Measurements from ENCODE around the gene TMEM108.

TMEM108 gene

DNA sequence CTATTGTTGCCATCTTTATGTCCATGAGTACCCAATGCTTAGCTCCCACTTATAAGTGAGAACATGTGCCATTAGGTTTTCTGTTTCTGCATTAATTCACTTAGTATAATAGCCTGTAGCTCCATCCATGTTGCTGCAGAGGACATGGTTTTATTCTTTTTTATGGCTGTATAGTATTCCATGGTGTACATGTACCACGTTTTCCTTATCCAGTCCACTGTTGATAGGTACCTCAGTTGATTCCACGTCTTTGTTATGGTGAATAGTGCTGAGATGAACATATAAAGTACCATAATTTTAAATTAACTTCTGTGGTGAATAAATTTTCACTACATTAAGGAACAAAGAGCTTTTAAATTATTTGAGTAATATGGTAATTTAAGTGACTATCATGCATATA lies 211.3 kb downstream of the TMEM108 start:
- Histone ChIP-seq H3K9me3 (ENCODE audit: low read length) (no peaks in the 10 kb centered on the region), H3K4me2 (ENCODE audit: low read length) (no peak overlapping the region), H2AFZ (ENCODE audit: low read length) (no peak overlapping the region), H3K36me3 (ENCODE audit: insufficient read depth, low read length) (no peaks in the 10 kb centered on the region), H3K4me3 (ENCODE audit: low read depth, low read length, poor library complexity, severe bottlenecking) (no peak overlapping the region), H4K20me1 (ENCODE audit: insufficient read depth, low read length) (no peaks in the 10 kb centered on the region), H3K9me2 (ENCODE audit: low read depth, low read length) (no peaks in the 10 kb centered on the region), H3K79me2 (ENCODE audit: insufficient read depth, low read length) (no peaks in the 10 kb centered on the region), H3K27ac (ENCODE audit: low read depth, low read length, poor library complexity, severe bottlenecking) (no peak overlapping the region), H3K27me3 (ENCODE audit: insufficient read depth, low read length) (no peaks in the 10 kb centered on the region), H3K4me1 (ENCODE audit: insufficient read depth, low read length, severe bottlenecking) (no peaks in the 10 kb centered on the region), H3K9ac (ENCODE audit: low read length) (no peak overlapping the region), H3F3A (ENCODE audit: insufficient read depth, low read length) (no peaks in the 10 kb centered on the region)
- TF ChIP-seq, protein P1, sequence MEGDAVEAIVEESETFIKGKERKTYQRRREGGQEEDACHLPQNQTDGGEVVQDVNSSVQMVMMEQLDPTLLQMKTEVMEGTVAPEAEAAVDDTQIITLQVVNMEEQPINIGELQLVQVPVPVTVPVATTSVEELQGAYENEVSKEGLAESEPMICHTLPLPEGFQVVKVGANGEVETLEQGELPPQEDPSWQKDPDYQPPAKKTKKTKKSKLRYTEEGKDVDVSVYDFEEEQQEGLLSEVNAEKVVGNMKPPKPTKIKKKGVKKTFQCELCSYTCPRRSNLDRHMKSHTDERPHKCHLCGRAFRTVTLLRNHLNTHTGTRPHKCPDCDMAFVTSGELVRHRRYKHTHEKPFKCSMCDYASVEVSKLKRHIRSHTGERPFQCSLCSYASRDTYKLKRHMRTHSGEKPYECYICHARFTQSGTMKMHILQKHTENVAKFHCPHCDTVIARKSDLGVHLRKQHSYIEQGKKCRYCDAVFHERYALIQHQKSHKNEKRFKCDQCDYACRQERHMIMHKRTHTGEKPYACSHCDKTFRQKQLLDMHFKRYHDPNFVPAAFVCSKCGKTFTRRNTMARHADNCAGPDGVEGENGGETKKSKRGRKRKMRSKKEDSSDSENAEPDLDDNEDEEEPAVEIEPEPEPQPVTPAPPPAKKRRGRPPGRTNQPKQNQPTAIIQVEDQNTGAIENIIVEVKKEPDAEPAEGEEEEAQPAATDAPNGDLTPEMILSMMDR (IDR thresholded peaks at IDR 0.05; ENCODE audit: low read length) = no peak
- TF ChIP-seq EZH2 (IDR thresholded peaks at IDR 0.05; ENCODE audit: borderline replicate concordance, low read length) = no peak

DNA sequence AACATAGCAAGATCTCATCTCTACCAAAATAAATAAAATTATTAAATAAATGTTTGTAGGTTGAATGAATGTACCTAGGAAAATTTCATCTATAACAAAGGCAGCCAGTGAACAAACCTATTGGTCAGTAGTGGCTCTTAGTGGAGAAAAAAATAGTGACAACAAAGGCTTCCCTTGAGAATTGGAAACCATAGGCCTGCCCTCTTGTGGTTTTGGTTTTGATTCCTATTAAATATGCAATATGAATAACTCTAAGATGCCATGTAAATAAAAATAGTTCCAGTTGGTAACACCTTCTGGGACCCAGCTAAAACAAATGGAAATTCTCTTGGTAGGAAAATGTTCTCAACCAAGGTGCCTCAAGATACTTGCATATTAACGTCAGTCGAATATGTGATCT lies 216.0 kb downstream of the TMEM108 start:
- TF ChIP-seq, protein P1 (IDR thresholded peaks at IDR 0.05; ENCODE audit: low read length) = no peak
- no peak for TF ChIP-seq EZH2 (IDR thresholded peaks at IDR 0.05; ENCODE audit: borderline replicate concordance, low read length)

DNA sequence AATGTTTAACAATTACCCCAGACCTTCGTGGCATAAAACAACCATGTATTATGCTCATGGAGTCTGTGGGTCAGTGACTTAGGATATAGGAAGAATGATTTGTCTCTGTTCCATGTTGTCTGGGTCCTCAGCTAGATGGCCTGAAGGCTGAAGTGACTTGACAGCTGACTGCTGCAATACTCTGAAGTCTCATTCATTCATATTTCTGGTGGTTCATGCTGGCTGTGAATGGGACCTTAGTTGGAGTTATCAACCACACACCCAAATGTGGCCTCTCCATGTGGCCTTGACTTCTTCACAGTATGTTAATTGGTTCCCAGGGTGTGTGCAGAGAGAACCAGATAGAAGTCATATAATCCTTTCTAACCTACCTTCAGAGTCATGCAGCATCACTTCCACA lies 216.5 kb downstream of the TMEM108 start:
- H4K20me1 ChIP-seq (ENCODE audit: insufficient read depth, low read length) = no peaks in the 10 kb centered on the region
- no peak for TF ChIP-seq EZH2 (IDR thresholded peaks at IDR 0.05; ENCODE audit: borderline replicate concordance, low read length)
- TF ChIP-seq, protein P1 (IDR thresholded peaks at IDR 0.05; ENCODE audit: low read length) = no peak
- no peaks in the 10 kb centered on the region for H3F3A ChIP-seq (ENCODE audit: insufficient read depth, low read length)
- H3K4me1 ChIP-seq (ENCODE audit: insufficient read depth, low read length, severe bottlenecking) = no peaks in the 10 kb centered on the region
- H3K79me2 ChIP-seq (ENCODE audit: insufficient read depth, low read length) = no peaks in the 10 kb centered on the region
- H2AFZ ChIP-seq (ENCODE audit: low read length) = no peak overlapping the region
- H3K36me3 ChIP-seq (ENCODE audit: insufficient read depth, low read length) = no peaks in the 10 kb centered on the region
- H3K4me2 ChIP-seq (ENCODE audit: low read length) = no peak overlapping the region
- H3K9me3 ChIP-seq (ENCODE audit: low read length) = no peaks in the 10 kb centered on the region
- no peaks in the 10 kb centered on the region; the same call in 1 of the 2 replicates for H3K27me3 ChIP-seq (ENCODE audit: insufficient read depth, low read length)
- no peak overlapping the region for H3K4me3 ChIP-seq (ENCODE audit: low read depth, low read length, poor library complexity, severe bottlenecking)
- no peak overlapping the region for H3K9ac ChIP-seq (ENCODE audit: low read length)
- no peak overlapping the region for H3K27ac ChIP-seq (ENCODE audit: low read depth, low read length, poor library complexity, severe bottlenecking)
- no peaks in the 10 kb centered on the region for H3K9me2 ChIP-seq (ENCODE audit: low read depth, low read length)

More for the DNA sequence above, 216.0 kb downstream of the TMEM108 start:
- Histone ChIP-seq H3K9ac (ENCODE audit: low read length) (no peak overlapping the region), H3K27me3 (ENCODE audit: insufficient read depth, low read length) (no peaks in the 10 kb centered on the region; the same call in 1 of the 2 replicates), H3F3A (ENCODE audit: insufficient read depth, low read length) (no peaks in the 10 kb centered on the region), H3K36me3 (ENCODE audit: insufficient read depth, low read length) (no peaks in the 10 kb centered on the region), H2AFZ (ENCODE audit: low read length) (no peak overlapping the region), H4K20me1 (ENCODE audit: insufficient read depth, low read length) (no peaks in the 10 kb centered on the region), H3K27ac (ENCODE audit: low read depth, low read length, poor library complexity, severe bottlenecking) (no peak overlapping the region), H3K9me2 (ENCODE audit: low read depth, low read length) (no peaks in the 10 kb centered on the region), H3K9me3 (ENCODE audit: low read length) (no peaks in the 10 kb centered on the region), H3K4me2 (ENCODE audit: low read length) (no peak overlapping the region), H3K79me2 (ENCODE audit: insufficient read depth, low read length) (no peaks in the 10 kb centered on the region), H3K4me3 (ENCODE audit: low read depth, low read length, poor library complexity, severe bottlenecking) (no peak overlapping the region), H3K4me1 (ENCODE audit: insufficient read depth, low read length, severe bottlenecking) (no peaks in the 10 kb centered on the region)

Data from OCI-LY1 (cell line).